ENCODE measurements around the gene RNF39.
A peak's percentile ranks its signal among the peaks of the same experiment; 100 is the strongest.

Gene RNF39

DNA sequence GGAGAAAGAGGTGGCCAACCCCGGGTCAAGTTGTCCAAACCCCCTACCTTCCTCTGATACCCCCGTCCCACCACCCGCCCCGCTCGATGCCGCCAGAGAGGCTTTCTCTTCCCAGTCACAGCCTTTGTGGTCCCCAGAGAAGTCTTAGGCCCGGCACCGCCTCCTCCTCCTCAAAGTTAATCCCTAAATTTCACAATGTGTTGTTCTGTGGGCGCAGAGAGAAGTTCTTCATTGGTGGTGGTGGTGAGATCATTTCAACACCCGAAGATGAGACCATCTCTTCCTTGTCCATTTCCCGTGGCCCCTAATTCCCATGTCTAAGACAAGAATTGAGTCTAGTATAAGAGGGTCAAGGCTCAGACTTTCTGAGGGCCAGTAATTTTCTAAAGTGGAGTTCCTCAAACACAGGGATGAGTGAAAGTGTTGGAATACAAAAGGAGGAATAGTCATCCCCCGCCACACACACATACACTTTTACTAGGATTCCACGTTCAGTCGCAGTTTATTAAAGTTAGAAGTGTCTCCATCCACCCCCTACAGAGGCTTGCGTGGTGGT is 26.9 kb upstream of the RNF39 start:
- H3K4me3 ChIP-seq (ENCODE audit: low read length): no peak overlapping the region

DNA sequence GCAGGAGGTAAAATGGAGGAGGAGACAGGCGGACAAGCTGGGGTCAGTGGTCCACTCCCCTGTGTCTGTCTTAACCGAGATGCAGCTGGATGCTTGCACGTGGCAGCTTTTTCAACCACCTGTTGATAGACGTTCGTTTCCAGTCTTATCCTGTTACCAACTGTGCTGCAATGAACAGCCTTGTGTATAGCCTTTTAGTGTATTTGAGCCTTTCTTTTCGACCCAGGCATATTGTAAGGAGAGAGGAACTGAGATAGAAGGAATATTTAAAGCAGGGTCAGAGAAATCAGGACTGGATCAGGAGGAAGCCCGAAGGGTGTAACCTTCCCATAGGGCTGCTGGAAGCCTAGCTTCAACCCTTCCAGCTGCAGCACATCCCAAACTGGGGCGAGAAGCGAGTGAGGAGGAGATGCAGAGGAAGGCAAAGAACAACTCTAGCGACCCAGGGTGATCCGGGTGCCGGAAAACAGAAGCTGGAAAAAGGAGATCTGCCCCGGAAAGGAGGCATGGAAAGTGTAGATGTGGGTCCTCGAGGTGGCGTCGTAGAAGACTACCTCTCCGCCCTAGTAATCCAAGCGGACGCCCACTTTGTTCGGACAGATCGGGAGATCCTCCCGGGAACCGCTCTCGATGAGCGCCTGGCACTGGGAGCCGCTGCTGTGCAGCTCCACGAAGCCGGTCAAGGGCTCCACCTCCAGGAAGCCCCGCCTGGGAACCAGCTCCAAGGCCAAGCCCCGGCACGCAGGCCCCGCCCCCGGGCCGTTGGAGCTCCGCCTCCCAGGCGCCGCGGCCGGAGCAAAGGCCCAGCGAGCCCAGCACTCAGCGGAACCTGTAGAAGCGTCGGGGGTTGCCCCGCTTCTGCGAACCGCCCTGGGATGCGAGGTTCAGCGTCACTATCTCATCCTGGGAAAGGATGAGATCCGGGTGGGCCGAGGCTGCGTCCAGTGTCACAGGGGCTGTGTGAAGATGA is 26.2 kb upstream of the RNF39 start:
- H3K4me1 ChIP-seq (ENCODE audit: insufficient read depth, low read length): peaks cover 9% of the 10 kb centered on the region
- H3K27me3 ChIP-seq (ENCODE audit: insufficient read depth, low read length): peaks cover 84% of the 10 kb centered on the region
- H3K4me3 ChIP-seq (ENCODE audit: low read length): peak overlapping the region; percentile 16
- no peaks in the 10 kb centered on the region for H3K36me3 ChIP-seq (ENCODE audit: insufficient read depth, low read length)
- no peak overlapping the region for H2AFZ ChIP-seq (ENCODE audit: low read depth, low read length)
- H3K9me3 ChIP-seq (ENCODE audit: low read length): no peaks in the 10 kb centered on the region

More for the DNA sequence above, 26.9 kb upstream of the RNF39 start:
- Histone ChIP-seq H3K27me3 (ENCODE audit: insufficient read depth, low read length) (peaks cover 77% of the 10 kb centered on the region), H3K4me1 (ENCODE audit: insufficient read depth, low read length) (peaks cover 9% of the 10 kb centered on the region), H3K9me3 (ENCODE audit: low read length) (no peaks in the 10 kb centered on the region), H3K36me3 (ENCODE audit: insufficient read depth, low read length) (no peaks in the 10 kb centered on the region), H2AFZ (ENCODE audit: low read depth, low read length) (peak overlapping the region; percentile 39)

DNA sequence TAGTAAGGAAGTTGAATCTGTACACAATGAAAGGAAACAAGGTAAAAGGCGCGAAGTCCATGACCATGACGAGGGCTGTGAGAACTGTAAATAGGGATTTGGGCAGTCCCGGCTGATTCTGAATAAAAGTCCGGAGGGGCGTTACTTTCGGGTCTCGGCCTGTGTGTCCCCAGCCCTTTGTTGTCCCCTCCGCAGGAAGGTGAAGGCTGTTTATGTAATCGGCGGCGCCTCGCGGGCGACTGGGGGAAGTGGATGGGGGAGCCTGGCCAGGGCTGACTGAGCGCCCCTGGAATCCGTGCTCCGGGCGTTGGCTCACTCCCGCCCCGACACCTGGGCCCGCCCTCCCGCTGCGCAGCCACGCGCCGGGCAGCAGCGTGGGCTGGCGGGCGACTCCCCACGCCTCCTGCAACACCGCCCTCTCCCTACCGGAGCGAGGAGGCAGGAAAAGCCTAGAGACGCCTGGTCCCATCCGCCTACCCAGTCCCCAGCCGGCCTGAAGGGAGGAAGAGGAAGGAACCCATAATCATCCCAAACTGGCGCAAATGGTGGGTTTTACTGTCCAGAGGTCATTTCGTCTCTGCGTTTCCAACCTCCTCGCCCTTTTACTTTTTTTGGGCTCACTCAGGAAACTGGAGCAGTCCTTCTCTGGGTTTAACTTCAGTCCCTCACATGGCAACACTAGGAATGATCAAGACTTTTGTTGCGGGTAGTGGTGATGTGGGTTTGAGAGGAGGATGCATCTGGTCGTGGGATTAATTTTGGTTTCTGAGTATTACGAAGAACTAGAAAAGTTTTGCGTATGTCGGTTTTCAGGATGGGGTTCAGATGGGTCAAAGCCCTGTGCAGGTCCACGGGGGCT is 25.2 kb upstream of the RNF39 start:
- Histone ChIP-seq H2AFZ (ENCODE audit: low read depth, low read length) (no peak overlapping the region), H3K9me3 (ENCODE audit: low read length) (no peaks in the 10 kb centered on the region), H3K27me3 (ENCODE audit: insufficient read depth, low read length) (peaks cover 81% of the 10 kb centered on the region), H3K4me1 (ENCODE audit: insufficient read depth, low read length) (peaks cover 9% of the 10 kb centered on the region), H3K36me3 (ENCODE audit: insufficient read depth, low read length) (no peaks in the 10 kb centered on the region), H3K4me3 (ENCODE audit: low read length) (no peak overlapping the region)

DNA sequence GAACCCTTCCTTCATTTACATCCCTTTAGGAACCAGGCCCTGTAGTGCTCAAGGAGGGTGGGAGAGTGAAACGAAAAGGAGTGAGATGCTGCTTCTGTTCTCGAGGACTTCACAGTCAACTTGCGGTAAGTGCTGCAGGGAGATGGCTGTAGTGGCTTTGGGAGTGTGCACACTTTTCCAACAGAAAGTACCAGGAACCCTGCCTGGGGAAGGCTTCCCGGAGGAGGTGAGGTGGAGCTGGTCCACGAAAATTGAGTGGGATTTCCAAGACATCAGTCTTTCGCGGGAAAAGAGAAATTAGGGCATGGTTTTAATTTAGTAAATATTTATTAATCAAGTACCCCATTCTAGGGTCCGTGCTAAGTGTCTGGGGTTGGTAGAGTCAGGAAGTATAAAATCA is 24.6 kb upstream of the RNF39 start:
- H3K9me3 ChIP-seq (ENCODE audit: low read length): no peaks in the 10 kb centered on the region
- H3K36me3 ChIP-seq (ENCODE audit: insufficient read depth, low read length): no peaks in the 10 kb centered on the region
- peaks cover 9% of the 10 kb centered on the region for H3K4me1 ChIP-seq (ENCODE audit: insufficient read depth, low read length)
- H3K4me3 ChIP-seq (ENCODE audit: low read length): no peak overlapping the region
- no peak overlapping the region for H2AFZ ChIP-seq (ENCODE audit: low read depth, low read length)
- peaks cover 84% of the 10 kb centered on the region for H3K27me3 ChIP-seq (ENCODE audit: insufficient read depth, low read length)

DNA sequence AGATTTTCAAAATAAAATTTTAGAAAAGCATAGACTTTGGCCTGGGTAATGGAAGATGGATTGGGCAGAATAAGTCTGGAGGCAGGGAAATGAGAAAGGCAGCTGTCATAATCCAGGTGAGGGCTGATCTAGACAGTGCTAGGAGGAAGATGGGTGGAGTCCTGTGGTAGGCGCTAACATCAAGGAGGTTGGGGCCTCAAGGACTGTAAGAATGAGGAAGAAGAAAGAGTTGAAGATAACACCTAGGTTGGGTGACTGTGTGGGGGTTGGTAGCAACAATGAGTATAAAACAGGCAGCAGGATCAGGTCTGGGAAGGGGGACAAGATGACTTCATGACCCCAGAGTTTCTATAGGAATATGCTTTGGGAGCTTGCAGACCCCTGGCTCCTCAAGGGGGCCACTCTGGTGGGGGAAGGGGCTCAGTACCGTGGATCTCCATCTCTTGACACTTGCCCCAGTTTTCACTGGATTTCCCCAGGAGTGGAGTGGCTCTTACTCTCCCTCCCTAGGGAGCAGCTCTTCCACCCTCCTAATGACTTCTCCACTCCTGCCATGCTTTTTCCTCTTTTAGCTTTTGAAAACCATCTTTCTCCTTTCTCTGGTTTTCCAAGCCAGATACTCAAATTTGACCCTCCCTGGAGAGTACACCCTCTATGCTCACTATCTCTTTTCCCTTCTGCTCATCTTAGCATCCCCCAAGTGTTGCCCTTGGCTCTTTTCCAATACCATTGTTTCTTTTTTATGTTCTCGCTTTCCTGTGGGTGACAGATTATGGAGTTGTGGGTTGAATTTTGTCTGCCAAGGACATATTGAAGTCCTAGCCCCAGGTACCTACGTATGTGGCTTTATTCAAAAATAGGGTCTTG is 22.6 kb upstream of the RNF39 start:
- H3K4me1 ChIP-seq (ENCODE audit: insufficient read depth, low read length): peaks cover 9% of the 10 kb centered on the region
- H3K9me3 ChIP-seq (ENCODE audit: low read length): no peaks in the 10 kb centered on the region
- H3K36me3 ChIP-seq (ENCODE audit: insufficient read depth, low read length): no peaks in the 10 kb centered on the region
- peaks cover 71% of the 10 kb centered on the region for H3K27me3 ChIP-seq (ENCODE audit: insufficient read depth, low read length)
- H3K4me3 ChIP-seq (ENCODE audit: low read length): no peak overlapping the region
- no peak overlapping the region for H2AFZ ChIP-seq (ENCODE audit: low read depth, low read length)

DNA sequence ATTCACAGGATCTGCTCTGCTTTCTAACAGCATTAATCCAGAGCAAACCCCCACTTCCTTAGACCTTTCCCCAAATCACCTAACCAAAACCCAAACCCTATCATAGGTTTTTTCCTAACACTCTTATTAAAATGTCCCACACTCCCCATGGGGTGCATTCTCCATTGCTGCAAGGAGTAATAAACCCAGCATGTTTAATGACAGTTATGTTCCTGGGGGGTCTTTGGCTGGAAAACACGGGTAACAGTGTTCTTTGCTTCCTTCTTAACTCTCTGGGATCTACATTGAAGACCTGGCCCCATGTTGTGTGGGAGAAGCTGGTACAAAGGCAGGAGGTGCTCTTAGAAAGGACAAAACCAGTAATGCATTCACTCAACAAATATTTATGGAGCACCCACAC is 21.3 kb upstream of the RNF39 start:
- no peaks in the 10 kb centered on the region for H3K9me3 ChIP-seq (ENCODE audit: low read length)
- peaks cover 66% of the 10 kb centered on the region for H3K27me3 ChIP-seq (ENCODE audit: insufficient read depth, low read length)
- no peaks in the 10 kb centered on the region for H3K36me3 ChIP-seq (ENCODE audit: insufficient read depth, low read length)
- no peak overlapping the region for H3K4me3 ChIP-seq (ENCODE audit: low read length)
- no peak overlapping the region for H2AFZ ChIP-seq (ENCODE audit: low read depth, low read length)
- peaks cover 8% of the 10 kb centered on the region for H3K4me1 ChIP-seq (ENCODE audit: insufficient read depth, low read length)

DNA sequence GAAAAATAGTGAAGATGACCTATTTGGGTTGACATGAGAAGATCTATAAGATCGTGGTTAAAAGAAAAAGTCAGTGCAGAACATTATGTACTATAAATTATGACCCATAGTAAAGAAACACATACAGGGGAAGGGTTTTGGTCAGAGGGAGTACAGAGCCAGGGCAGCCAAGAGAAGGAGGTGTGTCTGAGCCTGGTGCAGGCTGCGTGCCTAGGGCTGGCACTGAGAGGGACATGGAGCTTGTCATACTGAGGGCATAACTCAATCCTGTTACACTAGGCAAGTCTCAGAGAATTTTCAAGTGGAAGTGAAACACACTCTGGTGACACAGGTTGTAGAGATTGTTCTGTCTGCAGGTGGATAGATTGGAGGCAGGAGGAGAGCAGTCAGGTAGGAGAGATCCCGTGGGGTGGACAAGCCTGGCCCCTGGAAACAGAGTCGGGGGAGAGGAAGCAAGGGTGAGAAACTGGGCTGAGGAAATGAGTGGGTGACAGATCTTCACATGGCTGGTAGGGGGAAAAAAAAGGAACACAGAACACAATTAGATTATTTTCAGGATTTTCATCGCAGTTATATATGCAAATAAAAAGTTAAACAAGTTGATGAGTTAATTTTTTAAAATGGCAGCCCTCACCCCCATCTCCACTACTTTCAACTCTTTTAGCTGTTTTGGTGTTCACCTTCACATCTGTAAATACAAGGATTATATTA is 18.5 kb upstream of the RNF39 start:
- Histone ChIP-seq H2AFZ (ENCODE audit: low read depth, low read length) (no peak overlapping the region), H3K36me3 (ENCODE audit: insufficient read depth, low read length) (no peaks in the 10 kb centered on the region), H3K4me1 (ENCODE audit: insufficient read depth, low read length) (no peaks in the 10 kb centered on the region), H3K4me3 (ENCODE audit: low read length) (no peak overlapping the region), H3K9me3 (ENCODE audit: low read length) (no peaks in the 10 kb centered on the region), H3K27me3 (ENCODE audit: insufficient read depth, low read length) (peaks cover 60% of the 10 kb centered on the region)

DNA sequence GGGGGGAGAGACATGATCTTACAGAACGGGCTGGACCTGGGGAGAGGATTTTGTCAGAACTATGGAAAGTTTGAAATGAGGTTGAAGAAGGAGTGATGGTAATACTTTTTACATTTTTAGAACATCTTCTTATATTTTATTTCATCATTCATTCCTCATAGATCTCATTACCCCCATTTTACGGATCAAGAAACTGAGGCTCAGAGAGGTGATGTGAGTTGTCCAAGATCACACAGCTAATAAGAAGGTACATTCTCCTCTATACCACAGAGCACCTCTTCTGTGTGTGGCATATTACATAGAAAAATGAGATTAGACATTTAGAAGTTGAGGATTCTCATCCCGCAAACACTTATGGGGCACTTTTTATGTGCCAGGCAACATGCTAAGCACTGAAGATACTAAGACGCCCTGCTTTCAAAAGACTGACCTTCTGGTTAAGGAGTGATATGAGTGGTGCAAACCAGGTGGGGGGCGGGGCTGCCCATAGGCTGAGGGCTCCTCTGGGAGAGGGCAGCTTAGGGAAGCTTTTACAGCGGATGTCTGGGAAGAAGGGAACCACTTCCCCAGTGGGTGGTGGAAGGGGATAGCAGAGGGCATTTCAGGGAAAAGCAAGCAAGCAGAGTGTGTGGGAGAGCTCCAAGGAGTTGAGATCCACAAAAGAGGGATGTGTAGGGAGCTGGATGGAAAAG is 17.4 kb upstream of the RNF39 start:
- Histone ChIP-seq H3K9me3 (ENCODE audit: low read length) (no peaks in the 10 kb centered on the region), H3K27me3 (ENCODE audit: insufficient read depth, low read length) (peaks cover 51% of the 10 kb centered on the region), H2AFZ (ENCODE audit: low read depth, low read length) (no peak overlapping the region), H3K4me1 (ENCODE audit: insufficient read depth, low read length) (no peaks in the 10 kb centered on the region), H3K4me3 (ENCODE audit: low read length) (no peak overlapping the region), H3K36me3 (ENCODE audit: insufficient read depth, low read length) (no peaks in the 10 kb centered on the region)

DNA sequence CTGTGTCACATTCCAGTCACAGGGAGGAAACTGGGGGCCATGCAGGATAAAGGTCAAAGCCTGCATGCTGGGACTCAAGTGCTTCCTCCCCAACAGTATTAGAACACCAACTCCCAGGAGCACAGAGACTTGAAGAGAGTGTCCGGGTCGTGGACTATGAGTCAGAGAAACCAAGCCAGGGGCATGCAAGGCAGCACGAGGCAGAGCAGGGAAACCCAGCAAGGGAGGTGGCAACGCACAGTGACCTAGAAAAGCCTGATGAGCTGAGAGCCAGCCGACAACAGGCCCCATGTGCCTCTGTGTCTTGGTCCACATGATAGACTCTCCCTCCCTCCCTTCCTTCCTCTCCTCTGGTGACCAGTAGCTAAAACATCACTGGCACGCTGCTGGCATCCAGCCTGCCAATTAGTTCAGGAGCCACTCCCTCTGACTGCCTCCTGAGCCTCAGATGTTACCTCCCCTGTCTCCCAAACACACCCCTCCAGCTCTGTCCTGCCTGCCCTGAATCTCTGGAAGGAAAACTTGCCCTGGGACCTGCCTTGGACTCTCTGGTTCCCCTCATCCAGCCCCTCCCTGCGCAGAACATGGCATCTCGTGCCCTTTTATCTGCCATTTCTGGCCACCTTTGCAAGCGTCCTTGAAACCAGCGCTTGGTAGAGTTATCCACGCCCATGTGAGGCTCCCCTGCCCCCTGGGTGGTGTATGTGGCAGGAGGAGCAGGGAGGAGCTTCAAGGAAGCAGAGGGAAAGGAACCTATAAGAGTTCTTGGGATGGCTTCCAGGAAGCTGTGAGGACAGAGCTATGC is 16.2 kb upstream of the RNF39 start:
- no peak overlapping the region for H2AFZ ChIP-seq (ENCODE audit: low read depth, low read length)
- H3K27me3 ChIP-seq (ENCODE audit: insufficient read depth, low read length): peaks cover 40% of the 10 kb centered on the region
- no peaks in the 10 kb centered on the region for H3K4me1 ChIP-seq (ENCODE audit: insufficient read depth, low read length)
- no peaks in the 10 kb centered on the region for H3K36me3 ChIP-seq (ENCODE audit: insufficient read depth, low read length)
- no peaks in the 10 kb centered on the region for H3K9me3 ChIP-seq (ENCODE audit: low read length)
- H3K4me3 ChIP-seq (ENCODE audit: low read length): no peak overlapping the region

DNA sequence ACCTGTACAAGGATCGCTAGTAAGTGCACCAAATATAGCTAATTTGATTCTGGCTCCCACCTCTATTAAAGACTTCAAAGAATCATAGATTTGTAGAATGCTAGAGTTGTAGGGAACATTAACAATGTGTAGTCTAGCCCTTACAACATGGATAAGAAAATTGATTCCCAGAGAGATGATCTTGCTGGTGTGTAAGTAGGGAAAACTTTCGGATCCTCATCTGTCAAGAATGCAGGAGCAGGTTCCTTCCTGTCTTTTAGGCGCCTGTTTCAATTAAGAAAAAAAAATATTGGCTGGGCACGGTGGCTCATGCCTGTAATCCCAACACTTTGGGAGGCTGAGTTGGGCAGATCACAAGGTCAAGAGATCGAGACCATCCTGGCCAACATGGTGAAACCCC is 12.3 kb upstream of the RNF39 start:
- Histone ChIP-seq H2AFZ (ENCODE audit: low read depth, low read length) (no peak overlapping the region), H3K36me3 (ENCODE audit: insufficient read depth, low read length) (no peaks in the 10 kb centered on the region), H3K9me3 (ENCODE audit: low read length) (no peaks in the 10 kb centered on the region), H3K4me1 (ENCODE audit: insufficient read depth, low read length) (no peaks in the 10 kb centered on the region), H3K27me3 (ENCODE audit: insufficient read depth, low read length) (peaks cover 23% of the 10 kb centered on the region), H3K4me3 (ENCODE audit: low read length) (no peak overlapping the region)

DNA sequence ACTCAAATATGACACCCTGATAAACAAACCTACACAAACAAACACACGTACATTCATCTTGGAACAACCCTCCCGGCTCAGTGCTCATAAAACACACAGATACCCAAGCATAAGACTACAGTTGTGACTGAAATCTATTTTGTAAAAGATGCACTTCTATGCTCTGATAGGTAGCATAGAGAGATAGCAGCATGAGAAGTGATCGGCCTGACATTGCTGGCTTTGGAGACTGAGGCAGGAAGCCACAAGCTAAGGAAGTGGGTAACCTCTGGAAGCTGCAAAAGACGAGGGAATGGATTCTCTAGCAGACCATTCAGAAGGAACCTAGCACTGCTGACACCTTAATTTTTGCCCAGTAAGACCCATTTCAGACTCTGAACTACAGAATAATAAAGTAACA is 1.6 kb upstream of the RNF39 start:
- Histone ChIP-seq H2AFZ (ENCODE audit: low read depth, low read length) (no peak overlapping the region), H3K36me3 (ENCODE audit: insufficient read depth, low read length) (no peaks in the 10 kb centered on the region), H3K9me3 (ENCODE audit: low read length) (no peaks in the 10 kb centered on the region), H3K4me1 (ENCODE audit: insufficient read depth, low read length) (peaks cover 10% of the 10 kb centered on the region), H3K4me3 (ENCODE audit: low read length) (no peak overlapping the region), H3K27me3 (ENCODE audit: insufficient read depth, low read length) (peaks cover 67% of the 10 kb centered on the region)
